GM23338 (cell line): ENCODE results near the gene PCYT2.

Experiments used
- CTCF ChIP-seq, 2 experiments: fragments of 200-600 bp in 1 of 2; sonication (generic) in 1 of 2; conservative IDR thresholded peaks; 2 replicates each; pipeline versions ENCODE4 v1.5.1 to v1.6.1; 2016 to 2017; ENCODE audit warnings: antibody characterized with exemption in 2 of 2, low read depth in 2 of 2, mild to moderate bottlenecking in 2 of 2, moderate library complexity in 1 of 2
- ETS1 ChIP-seq: IDR thresholded peaks from 2 replicates; pipeline ENCODE4 v1.6.1; 2016; ENCODE audit warnings: antibody characterized with exemption
- EZH2 ChIP-seq: fragments of 200-600 bp; sonication (generic); IDR thresholded peaks from one replicate; pipeline ENCODE4 v1.8.0; 2017; ENCODE audit warnings: antibody characterized with exemption, mild to moderate bottlenecking, low read depth; ENCODE audit not compliant: unreplicated experiment
- EZH2phosphoT487 ChIP-seq: fragments of 200-600 bp; sonication (generic); IDR thresholded peaks from one replicate; pipeline ENCODE4 v1.8.1; 2018; ENCODE audit warnings: antibody characterized with exemption; ENCODE audit not compliant: unreplicated experiment
- JUNB ChIP-seq: IDR thresholded peaks from one replicate; pipeline ENCODE4 v1.6.1; 2016; ENCODE audit warnings: antibody characterized with exemption; ENCODE audit not compliant: unreplicated experiment
- POLR2AphosphoS5 ChIP-seq: IDR thresholded peaks from 2 replicates; pipeline ENCODE4 v1.6.1; 2016; ENCODE audit warnings: antibody characterized with exemption, low read depth
- REST ChIP-seq: IDR thresholded peaks from one replicate; pipeline ENCODE4 v1.6.1; 2018; ENCODE audit warnings: antibody characterized with exemption; ENCODE audit not compliant: unreplicated experiment
- ZNF114 ChIP-seq: fragments of 250-450 bp; sonication (Bioruptor Pico); IDR thresholded peaks from 2 replicates; pipeline ENCODE4 v1.5.0; 2020; ENCODE audit warnings: mild to moderate bottlenecking, moderate library complexity

GRCh38 chr17:81927152-81927652 is 16.0 kb upstream of the PCYT2 start:
- TF ChIP-seq POLR2AphosphoS5 (no peak), CTCF (conservative IDR thresholded peaks at IDR 0.05; ENCODE audit: low read depth in 2 of 2) (no peak), REST (no peak), EZH2 (no peak), EZH2phosphoT487 (no peak), ZNF114 (CRISPR knock-in tag) (no peak), JUNB (no peak), ETS1 (no peak)
